ENCODE measurements around the gene P2RX4. TPM values are rescaled to one million over a fixed set of nuclear protein-coding genes. Genes with fewer than 3 reads are reported as not detected.

P2RX4 gene
- polyA plus RNA-seq, 3 donors: 61.8 to 87.7 (median 74.7) TPM

- H3K4me3 Mint-ChIP-seq: no peak overlapping the region
- Histone ChIP-seq H3K36me3 (replicated peaks in 1 of 2; ENCODE audit: control insufficient read depth in 1 of 2, insufficient read depth in 2 of 2, low read length in 2 of 2) (peaks cover 54 to 80% of the 10 kb centered on the region in 2 donors), H3K9ac (ENCODE audit: insufficient read depth, low read length, poor library complexity, severe bottlenecking) (no peak overlapping the region), H3K27me3 (ENCODE audit: control insufficient read depth in 2 of 2, insufficient read depth in 2 of 2, low read length in 2 of 2) (no peaks in the 10 kb centered on the region), H3K9me3 (replicated peaks in 1 of 2; ENCODE audit: control insufficient read depth in 1 of 2, insufficient read depth in 1 of 2, low read length in 2 of 2) (no peaks in the 10 kb centered on the region), H3K27ac (ENCODE audit: low read depth in 1 of 2, low read length in 2 of 2) (peak overlapping the region in 1 of 2 donors; percentile 3), H3K4me2 (replicated peaks; ENCODE audit: extremely low read depth, low read length, poor library complexity, severe bottlenecking) (no peak overlapping the region), H3K4me3 (replicated peaks in 1 of 3; ENCODE audit: low read depth in 2 of 3, low read length in 3 of 3) (no peak overlapping the region), H4K20me1 (ENCODE audit: insufficient read depth, low read length) (peaks cover 9% of the 10 kb centered on the region), H3K4me1 (ENCODE audit: control insufficient read depth in 1 of 2, insufficient read depth in 2 of 2, low read length in 2 of 2) (peaks cover 30 to 31% of the 10 kb centered on the region in 2 donors), H2AFZ (ENCODE audit: insufficient read depth, low read depth, low read length, poor library complexity, severe bottlenecking) (no peak overlapping the region), H3K79me2 (ENCODE audit: insufficient read depth, low read length) (peaks cover 42% of the 10 kb centered on the region)
- H3K4me1 Mint-ChIP-seq: peaks cover 38% of the 10 kb centered on the region
- H3K27me3 Mint-ChIP-seq (ENCODE audit: low read depth in 3 of 3): peaks cover 0 to 3% (median 2%) of the 10 kb centered on the region in 3 donors
- 100% methylated on average over 2 of the region's 3 CpGs for WGBS (ENCODE audit: insufficient coverage)
- peak overlapping the region in 2 of 7 donors; percentile 36 to 65 for H3K27ac Mint-ChIP-seq
- no peaks in the 10 kb centered on the region for H3K9me3 Mint-ChIP-seq
- H3K36me3 Mint-ChIP-seq: peaks cover 65 to 82% of the 10 kb centered on the region in 2 donors
- TF ChIP-seq, protein P1, sequence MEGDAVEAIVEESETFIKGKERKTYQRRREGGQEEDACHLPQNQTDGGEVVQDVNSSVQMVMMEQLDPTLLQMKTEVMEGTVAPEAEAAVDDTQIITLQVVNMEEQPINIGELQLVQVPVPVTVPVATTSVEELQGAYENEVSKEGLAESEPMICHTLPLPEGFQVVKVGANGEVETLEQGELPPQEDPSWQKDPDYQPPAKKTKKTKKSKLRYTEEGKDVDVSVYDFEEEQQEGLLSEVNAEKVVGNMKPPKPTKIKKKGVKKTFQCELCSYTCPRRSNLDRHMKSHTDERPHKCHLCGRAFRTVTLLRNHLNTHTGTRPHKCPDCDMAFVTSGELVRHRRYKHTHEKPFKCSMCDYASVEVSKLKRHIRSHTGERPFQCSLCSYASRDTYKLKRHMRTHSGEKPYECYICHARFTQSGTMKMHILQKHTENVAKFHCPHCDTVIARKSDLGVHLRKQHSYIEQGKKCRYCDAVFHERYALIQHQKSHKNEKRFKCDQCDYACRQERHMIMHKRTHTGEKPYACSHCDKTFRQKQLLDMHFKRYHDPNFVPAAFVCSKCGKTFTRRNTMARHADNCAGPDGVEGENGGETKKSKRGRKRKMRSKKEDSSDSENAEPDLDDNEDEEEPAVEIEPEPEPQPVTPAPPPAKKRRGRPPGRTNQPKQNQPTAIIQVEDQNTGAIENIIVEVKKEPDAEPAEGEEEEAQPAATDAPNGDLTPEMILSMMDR (IDR thresholded peaks at IDR 0.05): no peak
- no peak for DNase-seq
- intact Hi-C loops (cut with micrococcal nuclease): loop anchor here in 1 of 2 donors (5.0 kb wide), 1 partner anchor 42 kb away; no protein-coding TSS in a partner anchor
These were observed 9.5 kb downstream of the P2RX4 start for GRCh38 chr12:121219353-121219986.

- Mint-ChIP-seq H3K36me3 (peaks cover 76 to 91% of the 10 kb centered on the region in 2 donors), H3K4me3 (no peak overlapping the region), H3K4me1 (peaks cover 22% of the 10 kb centered on the region), H3K27ac (peak overlapping the region in 3 of 7 donors; percentile 58 to 79 (median 71)), H3K9me3 (no peaks in the 10 kb centered on the region), H3K27me3 (ENCODE audit: low read depth in 3 of 3) (peaks cover 0 to 4% (median 3%) of the 10 kb centered on the region in 3 donors)
- Histone ChIP-seq H3K36me3 (replicated peaks in 1 of 2; ENCODE audit: control insufficient read depth in 1 of 2, insufficient read depth in 2 of 2, low read length in 2 of 2) (peaks cover 60 to 88% of the 10 kb centered on the region in 2 donors), H3K9ac (ENCODE audit: insufficient read depth, low read length, poor library complexity, severe bottlenecking) (no peak overlapping the region), H3K27me3 (ENCODE audit: control insufficient read depth in 2 of 2, insufficient read depth in 2 of 2, low read length in 2 of 2) (no peaks in the 10 kb centered on the region), H2AFZ (ENCODE audit: insufficient read depth, low read depth, low read length, poor library complexity, severe bottlenecking) (no peak overlapping the region), H3K4me3 (replicated peaks in 1 of 3; ENCODE audit: low read depth in 2 of 3, low read length in 3 of 3) (no peak overlapping the region), H3K4me2 (replicated peaks; ENCODE audit: extremely low read depth, low read length, poor library complexity, severe bottlenecking) (no peak overlapping the region), H4K20me1 (ENCODE audit: insufficient read depth, low read length) (peaks cover 9% of the 10 kb centered on the region), H3K9me3 (replicated peaks in 1 of 2; ENCODE audit: control insufficient read depth in 1 of 2, insufficient read depth in 1 of 2, low read length in 2 of 2) (no peaks in the 10 kb centered on the region), H3K27ac (ENCODE audit: low read depth in 1 of 2, low read length in 2 of 2) (peak overlapping the region in 1 of 2 donors; percentile 31), H3K79me2 (ENCODE audit: insufficient read depth, low read length) (peaks cover 16% of the 10 kb centered on the region), H3K4me1 (ENCODE audit: control insufficient read depth in 1 of 2, insufficient read depth in 2 of 2, low read length in 2 of 2) (peaks cover 13 to 17% of the 10 kb centered on the region in 2 donors)
- peak in 1 of 3 donors; percentile 40 for DNase-seq
- 45% methylated on average over 4 of the region's 10 CpGs for WGBS (ENCODE audit: insufficient coverage)
- TF ChIP-seq, protein P1 (IDR thresholded peaks at IDR 0.05): no peak
- intact Hi-C loops (cut with micrococcal nuclease): loop anchor here in 1 of 2 donors (5.0 kb wide), 1 partner anchor 161 kb away; no protein-coding TSS in a partner anchor
These were observed 12.9 kb downstream of the P2RX4 start for GRCh38 chr12:121222847-121223246.
